Measurements from ENCODE around the gene DIAPH3.

The DIAPH3 gene

DNA sequence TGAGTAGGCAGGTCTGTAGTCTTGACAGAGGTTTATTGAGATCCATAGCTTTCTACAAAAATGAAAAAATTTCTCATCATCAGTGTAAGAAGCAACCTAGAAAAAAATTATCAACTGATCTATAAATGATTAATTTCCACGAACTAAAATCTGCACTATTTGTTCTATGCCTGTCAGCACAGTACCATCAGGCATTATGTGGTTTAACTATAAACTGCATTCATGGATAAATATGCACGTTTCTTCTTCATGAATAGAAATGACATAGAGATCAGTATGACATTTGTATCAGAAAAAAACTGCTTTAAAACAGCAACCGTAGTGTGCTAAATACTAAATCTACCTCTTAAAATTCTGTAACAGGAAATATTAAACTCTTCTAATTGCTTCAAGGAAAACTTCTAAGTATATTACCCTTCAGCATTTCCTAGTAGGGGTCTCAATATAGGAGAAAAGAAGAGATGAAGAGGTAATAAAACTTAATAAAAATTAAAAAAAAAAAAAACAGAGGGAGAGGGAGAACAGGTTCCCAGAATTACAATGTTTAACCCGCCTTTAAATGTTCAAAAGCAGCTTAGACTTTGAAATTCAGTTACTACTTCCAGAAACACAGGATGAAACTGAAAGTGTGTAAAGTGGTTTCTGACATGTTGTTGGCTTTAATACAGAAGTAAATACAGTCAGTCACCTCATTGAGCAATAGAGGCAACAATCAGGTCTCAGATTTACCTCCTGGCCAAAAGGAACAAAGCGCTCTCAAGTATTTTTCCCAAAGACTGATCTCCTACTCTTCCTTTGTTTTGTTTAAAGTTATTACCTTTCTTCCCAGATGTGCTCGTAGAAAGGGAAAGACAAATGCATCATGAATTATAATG is 144.4 kb downstream of the DIAPH3 start:
- no peak for DNase-seq

DNA sequence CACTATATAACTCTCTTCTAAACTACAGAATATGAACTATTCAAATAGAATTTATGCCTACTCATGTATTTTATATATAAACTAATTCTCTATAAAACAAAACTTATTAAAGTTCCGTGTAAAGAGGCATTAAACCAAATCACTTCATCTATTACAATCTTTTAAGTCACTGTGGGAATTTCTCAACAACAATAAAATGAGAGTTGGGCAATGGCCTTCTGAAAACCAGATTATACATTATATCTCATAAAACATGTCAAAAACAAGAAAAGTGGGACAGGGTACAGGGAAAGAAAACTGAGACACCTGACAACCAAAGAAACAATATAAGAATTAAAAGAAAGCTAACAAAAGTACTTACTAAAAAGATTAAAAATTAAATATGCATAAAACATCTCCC is 145.2 kb downstream of the DIAPH3 start:
- no peak for DNase-seq

DNA sequence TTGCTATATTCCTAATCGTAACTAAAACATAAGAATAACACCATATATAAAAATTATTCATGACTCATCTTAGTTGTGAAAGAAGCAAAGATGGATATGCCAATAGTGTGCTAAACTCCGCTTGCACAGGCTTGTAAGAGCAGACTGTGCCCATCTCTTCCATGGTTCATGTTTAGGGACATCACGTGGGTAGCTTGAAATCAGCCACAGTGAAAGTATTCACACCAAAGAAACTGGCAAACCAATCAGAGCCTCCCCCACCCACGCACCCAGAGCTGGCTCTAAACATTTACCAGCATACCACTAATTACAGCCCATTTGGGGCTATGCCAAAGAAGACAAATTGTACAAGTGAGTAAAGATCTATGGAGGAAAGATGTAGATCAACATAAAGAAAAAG is 147.5 kb downstream of the DIAPH3 start:
- DNase-seq: no peak

DNA sequence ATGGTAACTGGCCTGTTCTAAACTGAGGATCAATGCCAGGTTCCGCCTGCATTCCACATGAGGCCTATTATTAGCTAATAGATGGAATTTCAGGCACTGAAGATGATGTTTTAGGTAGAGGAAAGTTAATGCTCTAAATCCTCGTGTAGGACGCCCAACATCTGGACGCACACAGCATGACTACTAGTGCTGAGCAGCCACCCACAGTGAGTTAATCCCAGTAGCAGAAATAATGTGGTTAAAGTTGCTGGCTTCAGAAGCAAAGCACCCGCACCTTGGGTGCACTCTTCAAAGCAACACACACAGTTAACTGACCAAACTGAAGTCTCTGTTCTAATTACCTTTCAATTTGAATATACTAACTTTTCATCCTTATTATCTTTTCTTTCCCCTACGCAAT is 150.6 kb downstream of the DIAPH3 start:
- no peak for DNase-seq

DNA sequence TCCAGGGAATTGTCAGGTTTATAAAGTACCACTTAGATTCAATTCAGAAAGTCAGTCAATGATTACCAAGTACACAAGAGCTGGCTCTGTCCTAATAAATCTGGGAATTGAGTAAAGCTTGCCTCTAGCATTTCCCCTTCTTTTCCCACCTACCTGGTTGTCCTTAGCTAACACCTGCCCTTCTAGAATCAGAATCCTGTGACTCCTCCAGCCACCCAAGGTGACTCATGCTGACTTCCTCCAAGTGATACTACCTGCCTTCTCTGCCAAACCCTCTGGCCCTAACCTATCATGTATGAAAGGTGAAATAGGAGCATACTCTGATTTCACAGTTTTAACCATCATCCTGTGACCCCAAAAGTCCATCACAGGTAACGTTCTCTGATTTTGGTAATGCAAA is 151.2 kb downstream of the DIAPH3 start:
- DNase-seq: no peak

DNA sequence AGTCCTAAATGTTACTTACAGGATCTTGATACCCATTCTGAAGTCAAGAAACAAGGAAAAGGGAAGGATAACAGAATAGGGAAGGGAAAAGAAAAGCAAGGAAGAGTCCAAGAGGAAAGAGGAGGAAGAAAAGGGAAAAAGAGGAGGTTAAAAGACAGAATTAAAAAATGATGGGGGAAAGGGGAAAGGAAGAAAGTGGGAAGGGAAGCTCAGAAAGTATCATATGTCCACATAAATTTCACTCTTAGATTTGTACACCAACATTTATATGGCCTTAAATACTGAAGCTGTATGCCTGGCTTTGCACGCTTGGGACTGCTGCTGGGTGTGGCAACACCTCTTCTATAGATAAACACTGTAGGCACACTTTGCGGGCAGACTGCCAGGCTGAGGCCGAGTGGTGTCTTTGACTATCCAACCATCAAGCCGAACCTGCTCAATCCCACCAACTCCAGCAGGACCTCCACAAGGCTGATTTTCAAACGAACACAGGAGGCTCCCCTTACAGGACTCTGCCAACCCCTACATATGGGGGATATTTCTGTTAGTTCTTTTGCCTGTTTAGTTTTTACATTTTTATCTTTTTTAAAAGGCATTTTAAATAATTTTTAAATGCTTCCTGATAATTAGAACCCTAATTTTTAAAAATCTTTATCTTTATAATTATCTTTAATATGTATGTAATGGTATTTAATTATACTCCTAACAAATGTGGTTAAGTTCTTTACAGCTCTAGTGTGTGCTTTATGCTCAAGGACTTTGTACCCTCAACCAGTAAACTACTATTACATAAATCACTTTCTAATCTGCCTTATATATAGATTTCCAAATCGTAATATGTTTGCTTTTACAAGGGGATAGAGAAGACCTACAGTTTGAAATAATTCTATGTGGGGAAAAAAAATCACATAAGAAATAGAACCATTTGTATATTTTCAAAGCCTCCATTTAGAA is 154.2 kb downstream of the DIAPH3 start:
- DNase-seq: no peak

DNA sequence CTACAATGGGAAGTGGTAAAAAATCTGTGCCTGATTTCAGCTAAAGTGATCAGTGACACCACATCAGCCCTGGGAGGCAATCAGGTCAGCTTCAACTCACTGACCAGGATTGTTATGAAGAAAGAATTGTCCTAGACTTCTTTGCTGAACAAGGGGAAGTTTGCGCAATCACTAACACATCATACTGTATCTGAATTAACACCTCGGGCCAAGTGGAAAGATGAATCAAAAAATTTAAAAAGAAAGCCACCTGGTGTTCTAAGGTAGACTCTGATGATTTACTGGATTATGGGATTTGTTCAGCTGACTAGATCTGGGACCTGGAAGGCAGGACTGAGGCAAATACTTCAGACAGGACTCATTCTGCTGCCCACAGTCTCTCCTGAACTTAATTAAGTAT is 161.8 kb downstream of the DIAPH3 start:
- no peak for DNase-seq

DNA sequence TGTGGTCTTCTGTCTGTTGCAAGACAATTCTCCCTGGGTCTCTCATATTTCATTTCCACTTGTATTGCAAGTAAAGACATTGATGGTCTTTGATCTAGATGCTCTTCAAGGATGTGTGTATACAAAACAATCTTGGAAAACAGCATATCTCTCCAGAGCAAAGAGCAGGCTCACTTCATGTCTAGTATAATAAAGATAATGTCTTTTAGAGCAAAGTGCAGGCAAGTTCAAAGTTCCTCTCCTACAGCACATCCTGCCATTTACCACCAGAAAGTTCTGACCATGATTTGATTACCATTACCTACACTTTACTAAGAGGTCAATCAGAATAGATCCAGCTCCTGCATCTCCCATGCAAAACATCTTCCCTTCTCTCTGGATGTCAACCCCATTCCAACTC is 162.8 kb downstream of the DIAPH3 start:
- DNase-seq: no peak

DNA sequence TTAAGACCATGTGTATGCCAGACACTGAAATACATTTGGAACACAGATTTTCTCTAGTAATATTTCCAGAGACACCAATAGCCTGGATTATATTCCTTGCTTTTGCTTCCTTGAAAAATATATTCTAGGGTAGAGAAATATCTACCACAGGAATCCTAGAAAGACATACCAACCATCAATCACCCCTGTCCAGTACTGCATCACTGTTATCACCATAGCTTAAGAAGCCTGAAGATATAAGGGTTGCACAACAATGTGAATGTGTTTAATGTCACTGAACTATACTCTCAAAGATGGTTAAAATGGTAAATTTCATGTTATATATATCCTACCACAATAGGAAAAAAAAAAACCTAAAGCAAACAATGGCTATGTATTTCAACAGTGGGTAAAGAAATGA is 163.6 kb downstream of the DIAPH3 start:
- DNase-seq: no peak

DNA sequence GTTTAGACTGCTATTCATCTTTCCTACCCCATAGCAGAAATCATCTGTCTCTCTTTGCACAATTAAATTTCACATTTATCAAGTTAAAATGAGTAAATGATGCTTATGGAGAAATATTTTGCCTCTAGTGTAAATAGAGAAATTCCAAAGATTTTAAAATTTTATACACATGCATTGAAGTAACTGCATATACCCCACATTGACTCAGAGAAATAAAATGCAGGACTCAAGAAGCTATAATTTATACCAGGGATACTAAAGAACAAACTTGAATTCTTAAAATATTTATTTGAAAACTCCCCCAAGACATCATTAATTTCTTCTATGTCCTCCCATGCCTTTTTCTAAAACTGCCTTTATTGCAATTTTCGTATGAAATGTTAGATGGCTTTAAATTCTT is 165.8 kb downstream of the DIAPH3 start:
- DNase-seq: no peak

DNA sequence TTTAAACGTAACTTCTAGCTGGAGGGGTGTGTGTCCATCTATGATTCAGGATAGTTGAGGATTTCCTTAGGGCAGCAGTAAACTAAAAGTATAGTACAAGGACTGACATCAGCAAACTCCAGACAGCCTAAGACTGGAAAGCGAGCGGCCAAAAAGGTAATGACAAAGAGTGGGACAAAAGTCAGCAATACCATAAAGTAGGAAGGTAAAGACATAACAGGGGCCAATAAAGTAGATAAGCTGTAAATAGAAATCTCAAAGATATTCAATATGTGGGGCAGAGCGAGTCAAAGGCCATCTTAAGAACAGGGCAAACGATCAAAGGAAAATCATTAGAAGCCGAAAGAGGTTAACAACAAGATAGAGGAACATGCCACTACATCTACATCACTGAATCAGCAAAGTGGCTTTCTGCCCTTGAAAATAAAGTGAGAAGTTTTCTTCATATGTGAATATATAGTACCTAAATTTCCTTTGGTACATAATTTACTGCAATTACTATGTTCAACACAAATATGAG is 167.2 kb downstream of the DIAPH3 start:
- no peak for DNase-seq

DNA sequence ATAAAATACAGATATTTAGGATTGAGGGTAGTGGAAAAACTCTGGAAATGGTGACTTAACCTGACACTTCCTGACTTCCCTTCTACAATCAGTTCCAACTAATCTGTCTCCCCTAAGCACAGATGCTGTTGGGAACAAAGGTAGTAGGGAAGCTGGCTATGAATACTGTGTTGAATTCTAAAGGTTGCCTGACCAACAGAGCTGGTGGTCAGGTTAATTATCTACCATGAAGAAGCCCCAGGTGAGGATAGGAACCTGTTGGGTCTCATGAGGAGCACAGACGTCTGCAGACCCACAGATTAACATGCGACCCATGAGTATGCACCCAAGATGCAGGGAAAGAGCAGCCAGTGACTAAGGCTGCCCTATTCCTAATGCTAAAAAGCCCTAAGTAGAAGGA is 172.3 kb downstream of the DIAPH3 start:
- no peak for DNase-seq

DNA sequence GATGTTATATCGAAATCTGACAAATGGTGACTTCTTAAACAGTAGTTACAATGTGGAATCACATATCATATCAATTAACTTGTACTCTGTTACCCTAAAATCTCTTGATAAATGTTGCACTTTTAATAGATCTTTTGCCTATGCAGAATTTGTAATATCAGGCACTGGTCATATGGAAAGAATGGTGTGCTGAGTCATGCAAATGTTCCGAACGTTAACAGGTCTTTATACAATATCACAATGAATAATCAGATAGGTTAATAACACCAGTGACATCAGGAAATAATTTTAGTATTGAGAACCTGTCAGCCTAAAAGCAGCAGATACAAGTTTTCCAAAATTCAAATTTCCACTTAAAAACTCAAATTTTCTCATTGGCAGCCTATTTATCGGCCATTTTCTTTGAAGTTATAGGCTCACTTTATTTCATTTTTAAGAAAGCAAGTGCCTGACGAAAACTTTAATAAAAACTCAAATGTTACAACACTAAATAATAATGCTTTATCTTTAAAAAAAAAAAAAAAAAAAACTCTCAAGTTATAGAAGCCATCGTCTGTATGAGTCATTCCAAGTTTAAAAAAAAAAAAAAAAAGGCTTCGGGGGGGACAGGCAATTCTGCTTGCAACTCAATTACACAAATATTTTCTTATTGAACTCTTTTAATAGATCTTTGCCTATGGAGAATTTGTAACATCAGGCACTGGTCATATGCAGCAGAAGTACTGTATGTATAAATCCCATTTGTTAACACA is 180.9 kb downstream of the DIAPH3 start:
- no peak for DNase-seq

DNA sequence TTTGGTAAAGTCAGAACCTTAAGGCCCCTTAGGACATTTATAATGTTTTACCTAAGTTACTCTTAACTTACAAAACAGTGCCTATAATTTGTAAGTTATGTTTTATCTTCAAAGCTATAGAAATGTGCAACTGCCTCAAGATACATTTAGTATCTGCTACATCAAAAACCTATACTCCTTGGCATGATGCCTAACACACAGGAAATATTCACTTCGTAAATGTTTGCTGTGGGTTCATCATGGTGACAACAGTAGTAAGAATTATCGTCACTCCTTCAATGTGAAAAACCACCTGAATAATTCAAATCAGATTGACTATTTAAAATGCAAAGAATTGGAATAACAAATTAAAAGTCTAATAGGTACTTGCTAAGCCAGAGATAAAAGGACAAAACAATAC is 184.1 kb downstream of the DIAPH3 start:
- no peak for DNase-seq

DNA sequence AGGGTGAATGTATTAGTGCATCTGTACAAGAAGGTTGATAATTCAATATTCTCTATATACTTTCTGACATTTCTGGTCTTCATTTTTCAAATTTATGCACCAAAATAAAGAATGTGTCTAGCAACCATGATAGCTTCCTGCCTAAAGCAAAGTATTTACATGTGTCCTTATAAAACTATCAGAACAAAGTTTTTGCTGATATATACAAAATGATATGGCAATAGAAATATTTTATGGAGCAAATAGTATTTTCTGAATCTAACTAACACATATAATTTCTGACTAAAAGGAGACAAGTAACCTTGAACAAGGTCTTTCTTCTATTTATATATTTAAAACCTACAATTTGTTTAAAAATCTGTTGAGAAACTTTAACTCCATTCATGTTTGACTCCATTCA is 184.9 kb downstream of the DIAPH3 start:
- no peak for DNase-seq

DNA sequence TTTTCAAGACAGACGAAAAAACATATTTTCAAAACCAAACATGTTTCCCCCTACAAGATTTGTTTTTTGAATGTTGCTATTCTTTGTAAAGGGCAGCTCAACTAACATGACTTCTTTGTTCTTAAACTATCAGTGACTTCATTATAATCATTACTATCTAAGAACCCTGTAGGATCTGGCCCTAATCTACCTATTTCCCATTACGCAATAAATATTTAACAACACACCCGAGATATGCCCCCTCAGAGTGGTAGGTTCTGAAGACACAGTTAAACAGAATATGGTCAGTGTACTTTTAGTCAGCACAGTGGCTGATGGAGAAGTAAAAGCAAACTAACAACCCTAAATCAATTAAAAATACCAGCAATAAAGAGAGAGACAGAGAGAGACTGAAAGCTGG is 186.9 kb downstream of the DIAPH3 start:
- DNase-seq: no peak

DNA sequence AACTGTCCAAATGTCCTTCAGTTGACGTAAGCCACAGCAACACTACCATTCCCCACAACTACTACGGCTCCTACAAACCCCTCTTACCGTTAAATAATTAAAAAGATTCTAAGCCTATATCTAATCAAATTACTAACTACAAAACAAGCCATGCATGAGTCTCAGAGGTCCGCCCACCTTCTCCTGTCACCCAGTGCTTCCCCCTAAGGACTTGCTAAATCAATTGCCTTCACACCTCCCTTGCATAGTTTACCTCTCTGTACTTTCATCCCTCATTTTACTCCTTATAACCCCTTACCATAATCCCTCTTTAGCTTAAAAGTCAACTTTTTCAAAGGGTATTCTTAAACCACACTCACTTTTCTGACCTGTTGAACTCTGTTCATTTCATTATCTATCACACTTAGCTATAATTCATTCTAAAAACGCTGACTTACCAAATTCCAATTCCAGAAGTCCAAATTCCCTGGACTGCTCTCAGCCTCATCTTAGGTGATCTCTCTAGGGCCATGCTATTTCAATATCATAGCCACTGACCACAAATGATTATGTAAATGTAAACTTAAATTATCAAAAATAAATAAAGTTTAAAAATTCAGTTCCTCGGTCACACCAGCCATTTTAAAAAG is 187.8 kb downstream of the DIAPH3 start:
- DNase-seq: no peak

DNA sequence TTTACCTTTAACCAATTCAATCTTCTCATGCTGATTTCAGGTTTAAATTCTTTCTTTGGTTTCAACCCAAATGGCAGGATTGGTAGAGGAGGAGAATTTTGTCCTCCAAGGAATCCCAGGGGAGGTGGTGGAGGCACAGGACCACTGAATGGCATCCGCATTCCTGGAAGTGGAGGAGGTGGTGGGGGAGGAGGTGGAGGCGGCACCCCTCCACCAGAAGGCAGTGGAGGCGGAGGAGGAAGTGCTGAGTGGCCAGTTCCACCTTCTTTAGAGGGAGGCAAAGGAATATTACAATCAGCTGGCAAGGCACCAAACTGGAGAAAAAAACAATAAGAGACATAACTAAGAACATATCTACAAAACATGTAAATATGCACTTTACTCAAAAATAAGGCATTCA is 192.9 kb downstream of the DIAPH3 start:
- no peak for DNase-seq

DNA sequence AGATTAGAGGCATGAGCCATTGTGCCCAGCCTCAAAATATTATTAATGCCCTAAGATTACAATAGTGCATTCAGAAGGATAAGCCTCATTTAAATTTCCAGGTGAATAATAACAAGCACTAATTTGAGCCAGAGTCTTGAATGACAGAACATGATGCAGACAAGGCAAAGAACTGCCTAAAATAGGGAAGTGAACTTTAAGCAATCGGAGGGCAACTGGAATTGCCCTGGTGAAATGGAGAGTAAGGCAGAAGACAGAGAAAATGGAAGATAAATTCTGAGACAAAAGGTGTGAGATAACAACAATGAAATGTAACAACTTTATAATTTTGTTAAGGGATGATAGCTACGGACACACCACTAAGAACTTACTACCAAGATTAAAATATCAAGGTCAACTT is 199.9 kb downstream of the DIAPH3 start:
- no peak for DNase-seq

DNA sequence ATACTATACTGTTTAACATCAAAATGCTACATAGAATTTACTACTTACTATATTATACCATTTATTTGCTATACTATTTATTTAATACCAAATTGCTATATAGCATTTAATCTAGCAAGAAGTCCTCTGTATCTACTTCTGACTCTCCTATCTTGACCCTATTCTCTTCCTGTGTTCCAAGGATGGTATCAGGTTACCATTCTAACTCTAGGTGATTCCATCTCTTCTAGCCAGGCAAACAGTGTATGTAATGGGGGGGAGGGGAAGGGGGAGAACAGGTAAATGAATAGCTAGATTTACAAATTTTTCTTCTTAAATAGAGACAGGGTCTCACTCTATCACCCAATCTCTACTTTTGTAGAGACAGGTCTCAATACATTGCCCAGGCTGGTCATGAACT is 200.3 kb downstream of the DIAPH3 start:
- no peak for DNase-seq

DNA sequence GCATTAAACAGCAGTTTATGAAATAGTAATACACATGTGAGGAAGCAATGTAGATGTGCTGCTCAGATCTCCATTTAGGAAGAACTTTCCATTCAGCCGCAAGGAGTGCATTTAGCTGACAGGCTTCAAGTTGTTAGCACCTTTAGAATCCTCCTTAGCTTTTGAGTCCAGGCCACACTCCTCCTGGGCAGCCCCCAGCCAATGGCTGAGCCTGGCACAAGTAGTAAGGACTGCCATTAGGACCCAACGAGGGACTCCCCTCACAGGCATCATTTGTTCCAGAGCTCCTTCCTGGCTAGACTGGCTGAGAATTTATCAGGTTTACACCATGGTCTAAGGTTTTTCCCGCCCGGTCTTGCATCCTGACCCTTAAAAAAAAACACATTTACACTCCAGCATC is 201.4 kb downstream of the DIAPH3 start:
- DNase-seq: no peak

DNA sequence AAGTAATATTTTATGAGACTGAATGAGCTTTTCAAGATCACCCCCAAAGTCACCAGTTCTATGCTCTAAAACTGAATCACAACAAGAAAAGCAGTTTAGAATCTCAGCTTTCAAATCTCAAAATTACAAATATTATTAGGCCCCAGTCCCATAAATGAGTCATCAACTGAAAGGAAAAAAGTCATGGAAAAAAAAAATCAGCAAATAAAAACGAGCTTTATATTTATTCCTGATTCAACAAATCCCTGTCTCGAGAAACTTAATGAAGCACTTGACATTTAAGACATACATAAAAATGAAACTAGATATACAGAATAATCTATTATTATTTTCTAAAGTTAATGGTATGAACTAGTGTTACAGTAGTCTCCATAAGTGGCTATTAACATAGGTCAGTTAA is 203.0 kb downstream of the DIAPH3 start:
- no peak for DNase-seq

DNA sequence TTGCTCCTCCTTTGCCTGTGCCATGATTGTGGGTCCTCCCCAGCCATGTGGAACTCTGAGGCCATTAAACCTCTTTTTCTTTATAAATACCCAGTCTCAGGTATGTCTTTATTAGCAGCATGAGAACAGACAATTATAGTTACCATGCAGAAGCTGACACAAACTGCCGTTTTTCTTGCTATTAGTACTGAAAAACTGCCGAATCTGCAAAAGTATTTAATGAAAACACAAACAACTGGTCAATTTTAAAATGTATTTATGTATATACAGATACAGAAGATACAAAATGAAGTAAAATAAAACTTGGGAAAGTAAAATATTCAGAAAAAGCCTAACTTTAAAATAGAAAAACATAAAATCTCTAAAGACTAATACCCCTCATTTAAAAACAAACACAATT is 206.3 kb downstream of the DIAPH3 start:
- DNase-seq: no peak
